Calu3 (cell line): Measurements from ENCODE around the gene SPTBN4. TPM values are rescaled to one million over a fixed set of nuclear protein-coding genes. Genes with fewer than 3 reads are reported as not detected.

Source experiments
- BruUV-seq: library from RNA; stranded (reverse); fragments of 400-500 nt; replicated peaks from 2 replicates; lab custom pipeline; 2021; lab: Mats Ljungman, UMichigan
- CTCF ChIA-PET: fragments of 300-600 bp; sonication (Branson Sonifier 250); formaldehyde crosslinking; loops from one replicate; lab custom pipeline; 2022; ENCODE audit warnings: antibody characterized with exemption; lab: Charles Lee
- DNase-seq: peaks from one replicate; pipeline ENCODE4 v3.0.0; 2022
- H3K27ac Mint-ChIP-seq: one replicate; pipeline ENCODE4 v1.8.0; 2022; ENCODE audit warnings: mixed read lengths; ENCODE audit not compliant: unreplicated experiment
- H3K27me3 Mint-ChIP-seq: one replicate; pipeline ENCODE4 v1.8.0; 2022; ENCODE audit warnings: mixed read lengths; ENCODE audit not compliant: unreplicated experiment
- H3K36me3 Mint-ChIP-seq: one replicate; pipeline ENCODE4 v1.8.0; 2022; ENCODE audit warnings: mild to moderate bottlenecking, moderate library complexity, mixed read lengths; ENCODE audit not compliant: insufficient read depth, unreplicated experiment
- H3K4me1 Mint-ChIP-seq: one replicate; pipeline ENCODE4 v1.8.0; 2022; ENCODE audit warnings: mild to moderate bottlenecking, low read depth, mixed read lengths; ENCODE audit not compliant: unreplicated experiment
- H3K4me3 Mint-ChIP-seq: one replicate; pipeline ENCODE4 v1.8.0; 2022; ENCODE audit warnings: mild to moderate bottlenecking, low read depth, moderate library complexity, mixed read lengths; ENCODE audit not compliant: unreplicated experiment
- H3K9me3 Mint-ChIP-seq: one replicate; pipeline ENCODE4 v1.8.0; 2022; ENCODE audit warnings: low read depth, mixed read lengths; ENCODE audit not compliant: unreplicated experiment
- intact Hi-C: fragments of 100-400 bp; cut with micrococcal nuclease; formaldehyde crosslinking; loops from one replicate; pipeline ENCODE4 v1.10.0; 2022; ENCODE audit not compliant: unreplicated experiment
- total RNA-seq: library from RNA; stranded (reverse); gene quantifications from 2 replicates; pipeline ENCODE4 v1.2.3, GENCODE V29; 2022
- TF ChIP-seq, protein P1 (sequence below): fragments of 200-600 bp; IDR thresholded peaks from one replicate; pipeline ENCODE4 v1.8.0; 2022; ENCODE audit warnings: antibody characterized with exemption; ENCODE audit not compliant: unreplicated experiment

Gene SPTBN4
- total RNA-seq, 1 experiment from 2014 or later, result 0.80 TPM

GRCh38 chr19:40502647-40503319 is 36.0 kb downstream of the SPTBN4 start:
- Mint-ChIP-seq H3K4me1 (no peaks in the 10 kb centered on the region), H3K9me3 (no peaks in the 10 kb centered on the region), H3K4me3 (no peak overlapping the region), H3K27ac (no peak overlapping the region), H3K27me3 (peaks cover 62% of the 10 kb centered on the region), H3K36me3 (no peaks in the 10 kb centered on the region)
- intact Hi-C loops, result no loop called here
- peak; percentile 63 for DNase-seq
- no TSS peak for BruUV-seq
- TF ChIP-seq, protein P1, sequence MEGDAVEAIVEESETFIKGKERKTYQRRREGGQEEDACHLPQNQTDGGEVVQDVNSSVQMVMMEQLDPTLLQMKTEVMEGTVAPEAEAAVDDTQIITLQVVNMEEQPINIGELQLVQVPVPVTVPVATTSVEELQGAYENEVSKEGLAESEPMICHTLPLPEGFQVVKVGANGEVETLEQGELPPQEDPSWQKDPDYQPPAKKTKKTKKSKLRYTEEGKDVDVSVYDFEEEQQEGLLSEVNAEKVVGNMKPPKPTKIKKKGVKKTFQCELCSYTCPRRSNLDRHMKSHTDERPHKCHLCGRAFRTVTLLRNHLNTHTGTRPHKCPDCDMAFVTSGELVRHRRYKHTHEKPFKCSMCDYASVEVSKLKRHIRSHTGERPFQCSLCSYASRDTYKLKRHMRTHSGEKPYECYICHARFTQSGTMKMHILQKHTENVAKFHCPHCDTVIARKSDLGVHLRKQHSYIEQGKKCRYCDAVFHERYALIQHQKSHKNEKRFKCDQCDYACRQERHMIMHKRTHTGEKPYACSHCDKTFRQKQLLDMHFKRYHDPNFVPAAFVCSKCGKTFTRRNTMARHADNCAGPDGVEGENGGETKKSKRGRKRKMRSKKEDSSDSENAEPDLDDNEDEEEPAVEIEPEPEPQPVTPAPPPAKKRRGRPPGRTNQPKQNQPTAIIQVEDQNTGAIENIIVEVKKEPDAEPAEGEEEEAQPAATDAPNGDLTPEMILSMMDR, result peak; percentile 29
- CTCF ChIA-PET, result interaction anchor here (0.7 to 1.0 kb wide), 5 partner anchors 12 to 197 kb away, joined by 3 to 5 read pairs (median 3); no protein-coding TSS in a partner anchor

DNA sequence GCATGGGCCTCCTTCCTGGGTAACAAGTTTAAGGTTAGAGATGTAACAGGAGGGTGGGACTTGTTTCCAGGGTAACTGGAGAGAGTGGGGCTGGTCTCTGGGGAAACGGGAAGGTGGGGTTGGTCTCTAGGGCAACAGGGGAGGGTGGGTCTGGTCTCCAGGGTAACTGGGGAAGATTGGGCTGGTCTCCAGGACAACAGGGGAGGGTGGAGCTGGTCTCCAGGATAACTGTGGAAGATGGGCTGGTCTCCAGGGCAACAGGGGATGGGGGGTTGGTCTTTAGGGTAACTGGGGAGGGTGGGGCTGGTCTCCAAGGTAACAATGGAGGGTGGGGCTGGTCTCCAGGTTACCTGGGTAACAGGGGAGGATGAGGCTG is 36.5 kb downstream of the SPTBN4 start:
- no peaks in the 10 kb centered on the region for H3K4me1 Mint-ChIP-seq
- no TSS peak for BruUV-seq
- DNase-seq, result no peak
- no peak overlapping the region for H3K4me3 Mint-ChIP-seq
- H3K36me3 Mint-ChIP-seq, result no peaks in the 10 kb centered on the region
- H3K27me3 Mint-ChIP-seq, result peaks cover 67% of the 10 kb centered on the region
- CTCF ChIA-PET, result interaction anchor here (0.6 to 1.0 kb wide), 6 partner anchors 13 to 823 kb away, joined by 3 to 5 read pairs (median 3); no protein-coding TSS in a partner anchor
- intact Hi-C loops, result no loop called here
- H3K27ac Mint-ChIP-seq, result no peak overlapping the region
- H3K9me3 Mint-ChIP-seq, result no peaks in the 10 kb centered on the region
- TF ChIP-seq, protein P1, result no peak

DNA sequence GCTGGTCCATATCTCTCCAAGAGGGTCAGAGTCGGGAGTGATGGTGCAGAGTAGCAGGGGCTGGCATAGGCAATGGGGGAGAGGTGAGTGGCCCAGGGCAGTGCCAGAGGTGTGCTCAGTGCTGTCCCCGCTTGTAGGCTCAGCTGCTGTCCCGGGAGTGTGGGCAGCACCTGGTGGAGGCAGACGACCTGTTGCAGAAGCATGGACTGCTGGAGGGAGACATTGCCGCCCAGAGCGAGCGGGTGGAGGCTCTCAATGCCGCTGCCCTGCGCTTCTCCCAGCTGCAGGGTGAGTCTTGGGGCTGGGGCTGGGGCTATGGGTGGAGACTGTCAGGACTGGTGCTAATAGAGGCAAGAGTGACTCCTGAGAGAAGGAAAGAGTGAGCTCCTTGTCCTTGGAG is 39.3 kb downstream of the SPTBN4 start:
- intact Hi-C loops, result no loop called here
- H3K4me3 Mint-ChIP-seq, result no peak overlapping the region
- BruUV-seq, result no TSS peak
- no peaks in the 10 kb centered on the region for H3K36me3 Mint-ChIP-seq
- H3K27me3 Mint-ChIP-seq, result peaks cover 67% of the 10 kb centered on the region
- CTCF ChIA-PET, result interaction anchor here (1.5 kb wide), 1 partner anchor 42 kb away, joined by 3 read pairs; no protein-coding TSS in a partner anchor
- DNase-seq, result no peak
- no peaks in the 10 kb centered on the region for H3K4me1 Mint-ChIP-seq
- TF ChIP-seq, protein P1, result no peak
- no peaks in the 10 kb centered on the region for H3K9me3 Mint-ChIP-seq
- no peak overlapping the region for H3K27ac Mint-ChIP-seq

DNA sequence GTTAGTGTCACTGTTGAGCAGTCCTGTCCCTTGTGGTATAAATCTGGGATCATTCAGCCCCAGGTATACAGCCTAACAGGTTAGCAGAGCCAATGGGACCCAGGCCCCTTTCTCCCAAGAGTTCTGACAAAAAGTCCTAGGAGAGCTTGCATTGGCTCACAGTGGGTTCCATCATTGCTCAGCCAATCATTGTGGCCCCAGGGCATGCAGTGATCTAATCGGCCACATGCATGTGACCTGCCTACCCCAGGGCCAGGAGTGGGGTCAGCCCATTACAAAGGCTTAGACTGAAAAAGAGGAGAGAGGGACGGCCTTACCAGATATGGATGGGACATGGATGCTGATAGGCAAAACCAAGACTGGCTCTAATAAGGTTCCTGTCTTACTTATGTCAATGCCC is 41.1 kb downstream of the SPTBN4 start:
- TF ChIP-seq, protein P1, result no peak
- CTCF ChIA-PET, result no interaction called here
- H3K27me3 Mint-ChIP-seq, result peaks cover 68% of the 10 kb centered on the region
- intact Hi-C loops, result no loop called here
- no peaks in the 10 kb centered on the region for H3K9me3 Mint-ChIP-seq
- H3K4me1 Mint-ChIP-seq, result no peaks in the 10 kb centered on the region
- DNase-seq, result no peak
- no peak overlapping the region for H3K4me3 Mint-ChIP-seq
- H3K27ac Mint-ChIP-seq, result no peak overlapping the region
- BruUV-seq, result no TSS peak
- no peaks in the 10 kb centered on the region for H3K36me3 Mint-ChIP-seq
